GM12865 (cell line): ENCODE data around the gene GAD2.

Source experiments
- DNase-seq: peaks from one replicate; pipeline ENCODE4 v3.0.0; 2010; ENCODE audit warnings: low read depth
- H3K4me3 ChIP-seq: 2 replicates; pipeline ENCODE4 v1.5.1; 2011; ENCODE audit warnings: mild to moderate bottlenecking, low read depth, low read length, control low read depth
- CTCF ChIP-seq: IDR thresholded peaks from 2 replicates; pipeline ENCODE4 v1.5.1; 2011; ENCODE audit warnings: low read length, control low read depth, low read depth, inconsistent platforms; ENCODE audit not compliant: insufficient read depth; ENCODE audit errors: missing control alignments

Gene GAD2

DNA sequence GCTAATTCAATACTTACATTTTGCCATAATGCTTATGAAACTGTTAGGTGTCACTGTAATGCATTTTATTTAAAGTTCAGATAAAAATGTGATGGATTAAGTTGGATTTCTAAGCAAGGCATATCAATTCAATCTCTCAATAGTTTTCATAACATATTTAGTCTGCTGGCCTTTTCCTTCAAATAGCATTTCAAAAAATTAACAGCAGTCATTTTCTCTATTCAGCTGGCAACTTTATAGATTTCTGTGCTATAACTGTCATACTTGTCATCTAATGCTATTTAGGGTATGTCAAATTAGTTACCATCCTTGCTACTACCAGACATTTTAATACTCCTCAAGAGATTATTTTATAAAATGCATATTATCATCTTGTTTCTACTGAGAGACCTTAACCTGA, 4.3 kb downstream of the GAD2 start:
- no peak for TF ChIP-seq CTCF
- H3K4me3 ChIP-seq, result no peak overlapping the region

GRCh38 chr10:26221541-26221940, 5.0 kb downstream of the GAD2 start:
- TF ChIP-seq CTCF, result no peak
- DNase-seq, result no peak
- H3K4me3 ChIP-seq, result no peak overlapping the region

More for the DNA sequence above, 4.3 kb downstream of the GAD2 start:
- no peak for DNase-seq

GRCh38 chr10:26222563-26222962, 6.0 kb downstream of the GAD2 start:
- no peak overlapping the region for H3K4me3 ChIP-seq
- DNase-seq, result no peak
- TF ChIP-seq CTCF, result no peak

DNA sequence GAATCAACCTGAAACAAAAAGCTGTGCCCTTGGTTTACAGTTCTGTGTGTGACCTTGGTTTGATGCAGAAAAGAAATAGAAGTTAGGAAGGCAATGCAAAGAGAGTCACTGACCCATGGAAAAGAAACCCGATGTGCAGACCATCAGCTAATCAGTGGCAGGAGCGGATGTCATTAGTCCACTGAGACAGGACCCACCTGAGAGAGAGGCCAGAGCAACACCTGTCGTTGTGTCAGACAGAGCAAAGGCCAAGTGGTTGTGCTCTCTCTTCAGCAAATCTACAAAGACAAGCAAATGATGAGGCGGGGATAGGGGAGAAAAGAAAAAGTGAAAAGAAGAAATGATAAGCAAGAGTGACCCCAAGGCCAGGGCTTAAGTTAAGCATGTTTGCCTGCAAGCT, 8.7 kb downstream of the GAD2 start:
- TF ChIP-seq CTCF, result no peak
- no peak overlapping the region for H3K4me3 ChIP-seq
- DNase-seq, result no peak

- DNase-seq, result no peak
- TF ChIP-seq CTCF, result no peak
- no peak overlapping the region for H3K4me3 ChIP-seq
These were observed 11.2 kb downstream of the GAD2 start for GRCh38 chr10:26227786-26228185.

- TF ChIP-seq CTCF, result no peak
- no peak overlapping the region for H3K4me3 ChIP-seq
- DNase-seq, result no peak
These were observed 15.6 kb downstream of the GAD2 start for GRCh38 chr10:26232174-26232573.

DNA sequence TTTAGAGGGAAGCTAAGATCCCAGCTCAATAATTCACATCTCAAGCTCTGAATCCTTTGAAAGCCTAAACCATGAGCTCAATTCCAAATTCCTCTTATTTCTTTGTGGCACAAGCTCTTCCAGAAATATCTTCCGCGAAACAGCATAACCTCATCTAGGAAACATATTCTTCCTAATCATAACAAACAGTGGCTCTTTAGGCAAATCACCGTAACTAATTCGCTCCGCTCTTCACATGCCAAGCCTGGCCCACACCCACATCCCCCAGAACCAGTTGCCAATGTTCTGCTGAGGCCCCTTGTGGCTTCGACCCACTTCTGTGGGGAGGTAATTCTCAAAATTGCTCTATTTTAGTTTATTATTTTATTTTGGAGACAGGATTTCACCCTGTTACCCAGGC, 19.2 kb downstream of the GAD2 start:
- no peak for DNase-seq
- no peak for TF ChIP-seq CTCF
- no peak overlapping the region for H3K4me3 ChIP-seq
